Endothelial cell of umbilical vein (primary cell): ENCODE data around the gene WDR4. TPM values are rescaled to one million over a fixed set of nuclear protein-coding genes. Genes with fewer than 3 reads are reported as not detected.

Source experiments
- BruUV-seq: library from RNA; stranded (reverse); fragments of 400-500 nt; replicated peaks from 2 replicates; lab custom pipeline; 2021; lab: Mats Ljungman, UMichigan
- CTCF ChIA-PET: fragments of 300-600, 350-600 bp; sonication (Branson Sonifier 250); formaldehyde crosslinking; loops from one replicate; lab custom pipeline; 2021; ENCODE audit warnings: antibody characterized with exemption, inconsistent platforms; lab: Charles Lee
- POLR2A ChIA-PET: fragments of 300-600, 350-600 bp; sonication (Branson Sonifier 250); formaldehyde crosslinking; loops from one replicate; lab custom pipeline; 2021; ENCODE audit warnings: antibody characterized with exemption, inconsistent platforms; lab: Charles Lee
- DNase-seq: peaks from one replicate; pipeline ENCODE4 v3.0.0-alpha.2; 2011; ENCODE audit warnings: low read depth, low spot score
- FAIRE-seq: peaks from 2 replicates; lab custom pipeline; 2011; peaks lifted over from hg19 to GRCh38; lab: Jason Lieb, UNC
- H2AFZ ChIP-seq: 2 replicates; pipeline ENCODE4 v1.6.0; 2012; ENCODE audit warnings: low read depth, low read length, control low read depth, inconsistent platforms
- H3K27ac ChIP-seq: 2 replicates; pipeline ENCODE4 v1.5.1; 2011; ENCODE audit warnings: low read depth, mild to moderate bottlenecking, control low read depth, low read length, moderate library complexity; ENCODE audit not compliant: insufficient read depth
- H3K27me3 ChIP-seq, 2 experiments: 2 replicates each; pipeline versions ENCODE4 v1.6.0 to v1.6.1; 2011; ENCODE audit warnings: low read length in 2 of 2, mixed read lengths in 1 of 2; ENCODE audit not compliant: control insufficient read depth in 2 of 2, insufficient read depth in 2 of 2
- H3K36me3 ChIP-seq, 2 experiments: 2 replicates in 1 of 2; 3 replicates in 1 of 2; pipeline ENCODE4 v1.5.1; 2011; ENCODE audit warnings: low read length in 2 of 2, mild to moderate bottlenecking in 1 of 2, moderate library complexity in 1 of 2; ENCODE audit not compliant: control insufficient read depth in 2 of 2, insufficient read depth in 2 of 2; ENCODE audit errors: extremely low read depth in 1 of 2
- H3K4me1 ChIP-seq: 3 replicates; pipeline ENCODE4 v1.5.1; 2011; ENCODE audit warnings: mild to moderate bottlenecking, low read length; ENCODE audit not compliant: control insufficient read depth, insufficient read depth; ENCODE audit errors: extremely low read depth
- H3K4me2 ChIP-seq: 2 replicates; pipeline ENCODE4 v1.6.1; 2011; ENCODE audit warnings: low read length, control low read depth, mixed read lengths; ENCODE audit not compliant: insufficient read depth
- H3K4me3 ChIP-seq, 3 experiments: fragments of 200-600 bp in 1 of 3; sonication (generic), shearing (Covaris generic) in 1 of 3; replicated peaks in 1 of 3; 2 replicates each; pipeline ENCODE4 v1.5.1; 2011 to 2016; ENCODE audit warnings: control low read depth in 3 of 3, low read length in 3 of 3, mild to moderate bottlenecking in 2 of 3, inconsistent platforms in 1 of 3, low read depth in 1 of 3, moderate library complexity in 1 of 3; ENCODE audit not compliant: insufficient read depth in 1 of 3
- H3K79me2 ChIP-seq: 2 replicates; pipeline ENCODE4 v1.6.0; 2012; ENCODE audit warnings: low read length, inconsistent platforms; ENCODE audit not compliant: control insufficient read depth, insufficient read depth
- H3K9ac ChIP-seq: replicated peaks from 2 replicates; pipeline ENCODE3; 2011; ENCODE audit warnings: low read length, control low read depth; ENCODE audit not compliant: insufficient read depth; ENCODE audit errors: extremely low read depth
- H3K9me1 ChIP-seq: replicated peaks from 3 replicates; pipeline ENCODE4 v1.6.0; 2011; ENCODE audit warnings: mild to moderate bottlenecking, low read length; ENCODE audit not compliant: control insufficient read depth, insufficient read depth; ENCODE audit errors: extremely low read depth
- H3K9me3 ChIP-seq: replicated peaks from 2 replicates; pipeline ENCODE4 v1.5.1; 2012; ENCODE audit warnings: low read length, inconsistent platforms; ENCODE audit not compliant: control insufficient read depth, insufficient read depth
- H4K20me1 ChIP-seq: replicated peaks from 2 replicates; pipeline ENCODE3; 2011; ENCODE audit warnings: mild to moderate bottlenecking, low read length; ENCODE audit not compliant: control insufficient read depth, insufficient read depth; ENCODE audit errors: extremely low read depth
- EZH2 ChIP-seq: IDR thresholded peaks from 2 replicates; pipeline ENCODE4 v1.6.1; 2012; ENCODE audit warnings: borderline replicate concordance, low read depth, mild to moderate bottlenecking, moderate library complexity, low read length, inconsistent platforms; ENCODE audit not compliant: severe bottlenecking
- FOS ChIP-seq: IDR thresholded peaks from 2 replicates; pipeline ENCODE4 v1.6.1; 2011; ENCODE audit warnings: mild to moderate bottlenecking, low read length, moderate library complexity, borderline replicate concordance; ENCODE audit not compliant: insufficient read depth
- GATA2 ChIP-seq: IDR thresholded peaks from 2 replicates; pipeline ENCODE4 v1.7.0; 2011; ENCODE audit warnings: low read depth, mild to moderate bottlenecking, moderate library complexity, mixed read lengths, low read length; ENCODE audit not compliant: insufficient read length, insufficient read depth
- JUN ChIP-seq: IDR thresholded peaks from 2 replicates; pipeline ENCODE4 v1.6.1; 2011; ENCODE audit warnings: borderline replicate concordance, low read depth; ENCODE audit not compliant: insufficient read length, insufficient read depth
- MYC ChIP-seq: IDR thresholded peaks from one replicate; pipeline ENCODE4 v1.6.1; 2011; ENCODE audit warnings: mild to moderate bottlenecking, low read depth, low read length
- POLR2A ChIP-seq: IDR thresholded peaks from 2 replicates; pipeline ENCODE4 v1.6.1; 2012; ENCODE audit warnings: low read depth, mild to moderate bottlenecking, control low read depth, low read length
- POLR2AphosphoS5 ChIP-seq: IDR thresholded peaks from 2 replicates; pipeline ENCODE4 v1.6.1; 2012; ENCODE audit warnings: low read depth, mild to moderate bottlenecking, control low read depth, low read length, moderate library complexity; ENCODE audit not compliant: insufficient read depth
- dilution Hi-C: fragments of 300-500 bp; cut with MboI; formaldehyde crosslinking; loops from one replicate; pipeline ENCODE4 v1.15.0; 2019; ENCODE audit warnings: low sequenced_read_pairs; ENCODE audit not compliant: extremely low pct_ligation_motif_present
- intact Hi-C: fragments of 100-400 bp; cut with micrococcal nuclease; formaldehyde crosslinking; loops from one replicate; pipeline ENCODE4 v1.10.0; 2022
- polyA plus RNA-seq, 4 experiments: library from polyadenylated mRNA; depleted of rRNA in 3 of 4; stranded (reverse) in 3 of 4; unstranded in 1 of 4; fragments of >200 nt; gene quantifications; 2 replicates each; pipeline versions ENCODE4 v1.2.1 to v1.2.3, GENCODE V29; 2011 to 2012; ENCODE audit warnings: missing spikeins in 1 of 4
- total RNA-seq: library from RNA; stranded (reverse); gene quantifications from 2 replicates; pipeline ENCODE4 v1.2.3, GENCODE V29; 2021
- TF ChIP-seq, protein P1 (sequence below), 2 donors: IDR thresholded peaks; 1 replicate in 1 of 2; 2 replicates in 1 of 2; pipeline ENCODE4 v1.5.1; 2011; ENCODE audit warnings: low read length in 2 of 2, mild to moderate bottlenecking in 2 of 2, moderate library complexity in 2 of 2, control low read depth in 1 of 2, inconsistent platforms in 1 of 2, low read depth in 1 of 2; ENCODE audit not compliant: insufficient read depth in 1 of 2; ENCODE audit errors: extremely low read depth in 1 of 2
- TF ChIP-seq, protein P2 (sequence below): IDR thresholded peaks from 2 replicates; pipeline ENCODE4 v1.6.1; 2011; ENCODE audit not compliant: insufficient read depth, insufficient read length

The WDR4 gene
- total and polyA plus RNA-seq, 2 donors (not counting 3 experiments of a cell fraction or from before 2014, with no cell fraction given), result 24.5 to 40.0 TPM

DNA sequence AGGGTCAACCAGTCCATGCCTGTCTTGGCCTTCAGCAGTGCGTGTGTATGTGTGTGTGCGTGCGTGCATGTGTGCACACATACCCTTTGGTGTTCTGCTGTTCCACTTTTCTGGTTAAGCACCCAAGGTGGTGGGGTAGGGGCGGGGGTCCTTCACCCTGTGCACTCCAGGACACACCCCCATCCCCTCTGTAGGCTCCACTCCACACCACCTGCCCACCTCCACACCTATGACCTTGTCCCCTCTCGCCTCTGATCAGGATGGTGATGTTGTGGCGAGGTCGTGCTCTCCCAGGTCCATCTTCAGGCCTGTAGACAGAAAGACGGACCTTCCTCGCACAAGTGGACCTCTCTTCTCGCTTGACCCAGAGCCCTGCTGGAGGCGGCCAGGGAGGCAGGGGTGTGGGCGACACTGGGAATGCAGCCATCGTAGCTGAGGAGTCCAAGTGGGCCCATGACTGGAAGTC, 44.6 kb downstream of the WDR4 start:
- Histone ChIP-seq H3K27me3 (peaks cover 0 to 2% of the 10 kb centered on the region in 2 experiments), H4K20me1 (no peaks in the 10 kb centered on the region), H3K4me2 (no peak overlapping the region), H2AFZ (no peak overlapping the region), H3K9me1 (no peaks in the 10 kb centered on the region), H3K4me3 (no peak overlapping the region), H3K9ac (no peak overlapping the region), H3K79me2 (no peaks in the 10 kb centered on the region), H3K36me3 (peaks cover 0 to 6% of the 10 kb centered on the region in 2 experiments), H3K27ac (no peak overlapping the region), H3K4me1 (no peaks in the 10 kb centered on the region), H3K9me3 (no peaks in the 10 kb centered on the region)
- BruUV-seq, result no TSS peak
- DNase-seq (no peak), FAIRE-seq (no peak)
- dilution Hi-C loops (no loop called here), intact Hi-C loops (no loop called here)
- ChIA-PET CTCF (no interaction called here), POLR2A (no interaction called here)
- TF ChIP-seq MYC, result no peak
- peak; percentile 1 for TF ChIP-seq POLR2A
- TF ChIP-seq GATA2, result no peak
- no peak for TF ChIP-seq JUN
- TF ChIP-seq POLR2AphosphoS5, result no peak

DNA sequence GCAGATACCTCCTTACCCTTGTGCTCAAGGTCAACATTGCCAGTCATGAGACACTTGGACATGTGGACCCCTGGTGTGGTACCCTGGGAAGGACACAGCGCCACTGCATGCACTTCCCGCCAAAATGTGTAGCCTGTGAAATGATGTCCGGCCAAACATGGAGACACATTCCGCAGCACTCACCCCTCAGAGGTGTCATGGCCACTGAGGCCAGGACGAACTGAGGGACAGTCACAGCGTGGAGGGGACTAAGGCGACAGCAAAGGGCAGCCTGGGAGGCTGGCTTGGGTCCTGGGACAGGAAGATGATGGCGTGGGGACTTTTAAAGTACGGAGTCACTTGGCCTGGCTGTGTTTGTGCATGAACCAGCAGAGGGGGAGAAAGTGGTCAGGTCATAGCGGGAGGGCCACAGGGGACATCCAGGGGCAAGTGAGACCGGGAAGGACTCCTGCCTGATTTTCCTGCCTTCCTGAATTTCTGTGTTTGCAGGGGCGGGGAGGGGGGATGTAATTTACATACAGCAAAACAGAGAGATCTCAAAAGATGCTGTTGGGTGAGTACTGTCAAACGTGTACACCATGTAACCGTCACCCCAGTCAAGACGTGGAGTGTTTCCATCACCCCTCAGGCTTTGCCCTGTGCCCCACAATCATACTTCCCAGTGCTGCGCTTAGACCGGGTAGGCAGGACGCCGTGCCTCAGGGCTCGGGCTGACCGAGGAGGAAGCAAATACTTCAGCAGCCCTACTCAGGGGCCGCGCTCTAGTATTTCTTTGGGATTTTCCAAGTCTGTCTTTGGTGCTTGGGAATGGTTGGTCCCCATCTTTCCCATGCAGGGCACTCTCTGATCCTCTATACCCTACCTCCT, 45.2 kb downstream of the WDR4 start:
- no peak for FAIRE-seq
- Histone ChIP-seq H3K27me3 (peaks cover 0 to 2% of the 10 kb centered on the region in 2 experiments), H3K4me3 (no peak overlapping the region), H3K9ac (no peak overlapping the region), H3K4me1 (no peaks in the 10 kb centered on the region), H3K9me1 (no peaks in the 10 kb centered on the region), H3K4me2 (no peak overlapping the region), H2AFZ (no peak overlapping the region), H4K20me1 (no peaks in the 10 kb centered on the region), H3K9me3 (no peaks in the 10 kb centered on the region), H3K79me2 (no peaks in the 10 kb centered on the region), H3K36me3 (peaks cover 0 to 2% of the 10 kb centered on the region in 2 experiments), H3K27ac (no peak overlapping the region)
- CTCF ChIA-PET, result no interaction called here
- BruUV-seq, result no TSS peak
- intact Hi-C loops (no loop called here), dilution Hi-C loops (no loop called here)
- POLR2A ChIA-PET, result no interaction called here
- TF ChIP-seq, protein P1, sequence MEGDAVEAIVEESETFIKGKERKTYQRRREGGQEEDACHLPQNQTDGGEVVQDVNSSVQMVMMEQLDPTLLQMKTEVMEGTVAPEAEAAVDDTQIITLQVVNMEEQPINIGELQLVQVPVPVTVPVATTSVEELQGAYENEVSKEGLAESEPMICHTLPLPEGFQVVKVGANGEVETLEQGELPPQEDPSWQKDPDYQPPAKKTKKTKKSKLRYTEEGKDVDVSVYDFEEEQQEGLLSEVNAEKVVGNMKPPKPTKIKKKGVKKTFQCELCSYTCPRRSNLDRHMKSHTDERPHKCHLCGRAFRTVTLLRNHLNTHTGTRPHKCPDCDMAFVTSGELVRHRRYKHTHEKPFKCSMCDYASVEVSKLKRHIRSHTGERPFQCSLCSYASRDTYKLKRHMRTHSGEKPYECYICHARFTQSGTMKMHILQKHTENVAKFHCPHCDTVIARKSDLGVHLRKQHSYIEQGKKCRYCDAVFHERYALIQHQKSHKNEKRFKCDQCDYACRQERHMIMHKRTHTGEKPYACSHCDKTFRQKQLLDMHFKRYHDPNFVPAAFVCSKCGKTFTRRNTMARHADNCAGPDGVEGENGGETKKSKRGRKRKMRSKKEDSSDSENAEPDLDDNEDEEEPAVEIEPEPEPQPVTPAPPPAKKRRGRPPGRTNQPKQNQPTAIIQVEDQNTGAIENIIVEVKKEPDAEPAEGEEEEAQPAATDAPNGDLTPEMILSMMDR (IDR thresholded peaks at IDR 0.05; ENCODE audit: extremely low read depth in 1 of 2, insufficient read depth in 1 of 2, low read depth in 1 of 2, low read length in 2 of 2), result no peak
- TF ChIP-seq FOS (no peak), POLR2A (peak; percentile 17), JUN (no peak), EZH2 (no peak)
- TF ChIP-seq, protein P2, sequence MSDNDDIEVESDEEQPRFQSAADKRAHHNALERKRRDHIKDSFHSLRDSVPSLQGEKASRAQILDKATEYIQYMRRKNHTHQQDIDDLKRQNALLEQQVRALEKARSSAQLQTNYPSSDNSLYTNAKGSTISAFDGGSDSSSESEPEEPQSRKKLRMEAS, result no peak
- no peak for DNase-seq
